ENCODE data around the gene ATP13A5.

Gene ATP13A5

DNA sequence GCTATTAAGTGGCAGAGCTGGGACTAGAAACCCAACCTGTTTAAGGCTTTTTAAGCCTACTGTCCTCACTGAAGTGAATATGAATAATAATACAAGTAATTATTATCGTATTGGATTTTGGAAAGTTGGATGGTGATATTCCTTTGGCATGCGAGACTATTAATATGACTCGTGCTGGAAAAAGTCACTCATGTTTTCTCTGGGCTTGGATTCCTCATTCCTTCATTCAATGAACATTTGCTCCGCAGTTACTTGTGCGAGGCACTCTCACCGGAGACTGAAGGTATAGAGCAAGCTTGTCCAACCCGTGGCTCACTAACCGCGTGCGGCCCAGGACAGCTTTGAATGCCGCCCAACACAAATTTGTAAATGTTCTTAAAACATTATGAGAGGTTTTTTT lies 136.8 kb downstream of the ATP13A5 start:
- Histone ChIP-seq H3K4me1 (ENCODE audit: control insufficient read depth, insufficient read depth, low read length) (peaks cover 5% of the 10 kb centered on the region), H3K36me3 (ENCODE audit: control insufficient read depth, insufficient read depth, low read length) (no peaks in the 10 kb centered on the region), H3K27me3 (ENCODE audit: control insufficient read depth, insufficient read depth, low read length) (peaks cover 16% of the 10 kb centered on the region), H3K9me3 (ENCODE audit: control insufficient read depth, low read length) (no peaks in the 10 kb centered on the region), H3K9ac (ENCODE audit: low read length) (no peak overlapping the region), H3K4me3 (ENCODE audit: low read length) (no peak overlapping the region)

GRCh38 chr3:193240850-193241706 lies 137.5 kb downstream of the ATP13A5 start, which contains the start of gene PLAAT1:
PLAAT1 (plus strand) TSS chr3:193241222; CDS start chr3:193255651, 14,429 bp downstream.
- peak within 1 kb of the TSS; percentile 22 for H3K9ac ChIP-seq (ENCODE audit: low read length)
- H3K4me1 ChIP-seq (ENCODE audit: control insufficient read depth, insufficient read depth, low read length), result peaks cover 5% of the 10 kb centered on the region
- H3K36me3 ChIP-seq (ENCODE audit: control insufficient read depth, insufficient read depth, low read length), result no peaks in the 10 kb centered on the region
- H3K4me3 ChIP-seq (ENCODE audit: low read length), result peak within 1 kb of the TSS; percentile 51
- H3K9me3 ChIP-seq (ENCODE audit: control insufficient read depth, low read length), result no peaks in the 10 kb centered on the region
- peaks cover 16% of the 10 kb centered on the region for H3K27me3 ChIP-seq (ENCODE audit: control insufficient read depth, insufficient read depth, low read length)

GRCh38 chr3:193240436-193240849 lies 138.1 kb downstream of the ATP13A5 start:
- Histone ChIP-seq H3K4me3 (ENCODE audit: low read length) (peak overlapping the region; percentile 51), H3K9me3 (ENCODE audit: control insufficient read depth, low read length) (no peaks in the 10 kb centered on the region), H3K27me3 (ENCODE audit: control insufficient read depth, insufficient read depth, low read length) (peaks cover 16% of the 10 kb centered on the region), H3K9ac (ENCODE audit: low read length) (peak overlapping the region; percentile 22), H3K4me1 (ENCODE audit: control insufficient read depth, insufficient read depth, low read length) (peaks cover 5% of the 10 kb centered on the region), H3K36me3 (ENCODE audit: control insufficient read depth, insufficient read depth, low read length) (no peaks in the 10 kb centered on the region)

DNA sequence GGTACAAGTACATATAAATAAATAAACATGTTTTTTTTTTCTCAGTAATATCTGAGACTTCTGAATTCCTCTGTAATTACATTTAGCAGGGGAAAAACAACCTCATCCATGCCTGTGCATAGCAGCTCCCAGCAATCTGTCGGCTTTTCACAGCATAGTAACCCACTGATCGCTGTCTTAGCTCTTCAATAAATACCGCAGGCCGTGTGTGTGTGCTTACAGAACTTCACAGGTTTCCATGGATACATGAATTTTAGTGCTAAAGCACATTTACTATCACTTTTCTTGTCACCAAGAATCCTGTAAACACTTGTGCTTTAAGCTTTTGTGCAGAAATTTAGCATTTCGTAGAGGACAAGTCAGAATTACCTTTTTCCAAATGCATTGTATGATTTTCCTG lies 141.5 kb downstream of the ATP13A5 start:
- H3K4me1 ChIP-seq (ENCODE audit: control insufficient read depth, insufficient read depth, low read length), result peaks cover 5% of the 10 kb centered on the region
- no peaks in the 10 kb centered on the region for H3K9me3 ChIP-seq (ENCODE audit: control insufficient read depth, low read length)
- H3K4me3 ChIP-seq (ENCODE audit: low read length), result no peak overlapping the region
- peaks cover 9% of the 10 kb centered on the region for H3K27me3 ChIP-seq (ENCODE audit: control insufficient read depth, insufficient read depth, low read length)
- H3K9ac ChIP-seq (ENCODE audit: low read length), result no peak overlapping the region
- H3K36me3 ChIP-seq (ENCODE audit: control insufficient read depth, insufficient read depth, low read length), result no peaks in the 10 kb centered on the region

DNA sequence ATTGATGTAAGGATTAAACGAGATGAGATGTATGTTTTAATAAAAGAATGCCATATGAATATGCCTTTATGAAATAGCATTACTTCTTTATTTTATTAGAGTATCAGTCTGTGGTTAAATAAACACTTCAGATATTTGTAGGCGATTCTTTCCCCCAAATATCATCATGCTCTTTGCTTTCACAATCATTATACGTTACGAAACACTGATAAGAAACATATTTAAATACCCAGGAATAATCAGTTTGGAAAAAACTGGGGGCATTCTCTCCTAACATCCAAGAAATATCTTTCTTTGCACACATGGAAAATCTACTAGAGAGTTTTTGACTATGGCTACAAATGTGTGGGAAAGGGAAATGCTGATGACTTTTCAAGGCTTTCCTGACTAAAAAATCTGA lies 142.0 kb downstream of the ATP13A5 start:
- Histone ChIP-seq H3K27me3 (ENCODE audit: control insufficient read depth, insufficient read depth, low read length) (peaks cover 5% of the 10 kb centered on the region), H3K36me3 (ENCODE audit: control insufficient read depth, insufficient read depth, low read length) (no peaks in the 10 kb centered on the region), H3K4me1 (ENCODE audit: control insufficient read depth, insufficient read depth, low read length) (peaks cover 4% of the 10 kb centered on the region), H3K9me3 (ENCODE audit: control insufficient read depth, low read length) (no peaks in the 10 kb centered on the region), H3K9ac (ENCODE audit: low read length) (no peak overlapping the region), H3K4me3 (ENCODE audit: low read length) (no peak overlapping the region)

DNA sequence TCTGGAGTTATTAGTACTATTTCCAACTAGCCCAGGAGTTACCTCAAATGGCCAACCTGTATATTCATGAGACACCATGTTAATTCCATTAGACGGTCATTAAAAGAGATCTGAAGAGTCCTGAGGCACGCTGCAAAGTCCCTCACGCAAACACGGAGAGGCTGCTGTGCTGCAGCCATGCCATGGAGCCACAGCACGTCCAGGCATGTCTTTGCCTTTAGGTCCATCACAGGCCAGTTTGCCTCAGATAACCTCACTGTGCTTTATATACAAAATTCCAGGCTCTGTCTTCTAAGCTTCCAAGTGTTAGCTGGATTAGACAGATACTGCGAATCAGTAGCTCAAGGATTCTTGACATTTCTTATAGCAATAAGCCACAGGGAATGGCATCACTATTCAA lies 147.4 kb downstream of the ATP13A5 start:
- Histone ChIP-seq H3K27me3 (ENCODE audit: control insufficient read depth, insufficient read depth, low read length) (no peaks in the 10 kb centered on the region), H3K36me3 (ENCODE audit: control insufficient read depth, insufficient read depth, low read length) (no peaks in the 10 kb centered on the region), H3K9ac (ENCODE audit: low read length) (no peak overlapping the region)

DNA sequence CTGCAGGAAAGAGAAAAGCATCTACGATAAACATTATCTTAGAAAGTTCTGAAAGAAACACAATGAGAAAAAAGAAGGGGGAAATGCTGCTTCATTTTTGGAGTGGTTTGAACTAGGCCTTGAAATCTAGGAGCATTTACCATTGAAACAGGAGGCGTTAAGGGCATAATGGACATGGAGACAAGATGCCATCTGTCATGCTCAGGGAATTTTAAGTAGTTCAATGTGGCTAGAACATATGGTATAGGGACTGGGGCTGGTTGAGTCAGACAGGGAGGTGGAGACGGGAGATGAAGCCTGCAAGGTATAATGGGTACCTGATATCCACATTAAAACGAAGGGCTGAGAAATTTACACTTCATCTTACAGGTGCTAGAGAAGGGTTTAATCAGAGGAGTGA lies 147.9 kb downstream of the ATP13A5 start:
- H3K27me3 ChIP-seq (ENCODE audit: control insufficient read depth, insufficient read depth, low read length), result no peaks in the 10 kb centered on the region
- no peak overlapping the region for H3K9ac ChIP-seq (ENCODE audit: low read length)
- H3K4me1 ChIP-seq (ENCODE audit: control insufficient read depth, insufficient read depth, low read length), result no peaks in the 10 kb centered on the region
- no peaks in the 10 kb centered on the region for H3K36me3 ChIP-seq (ENCODE audit: control insufficient read depth, insufficient read depth, low read length)
- H3K4me3 ChIP-seq (ENCODE audit: low read length), result no peak overlapping the region
- H3K9me3 ChIP-seq (ENCODE audit: control insufficient read depth, low read length), result no peaks in the 10 kb centered on the region

More for the DNA sequence above, 147.4 kb downstream of the ATP13A5 start:
- no peaks in the 10 kb centered on the region for H3K9me3 ChIP-seq (ENCODE audit: control insufficient read depth, low read length)
- no peaks in the 10 kb centered on the region for H3K4me1 ChIP-seq (ENCODE audit: control insufficient read depth, insufficient read depth, low read length)
- no peak overlapping the region for H3K4me3 ChIP-seq (ENCODE audit: low read length)

- Histone ChIP-seq H3K9me3 (ENCODE audit: control insufficient read depth, low read length) (no peaks in the 10 kb centered on the region), H3K9ac (ENCODE audit: low read length) (no peak overlapping the region), H3K27me3 (ENCODE audit: control insufficient read depth, insufficient read depth, low read length) (no peaks in the 10 kb centered on the region), H3K36me3 (ENCODE audit: control insufficient read depth, insufficient read depth, low read length) (no peaks in the 10 kb centered on the region), H3K4me1 (ENCODE audit: control insufficient read depth, insufficient read depth, low read length) (no peaks in the 10 kb centered on the region), H3K4me3 (ENCODE audit: low read length) (no peak overlapping the region)
Observed at GRCh38 chr3:193229851-193230420, 148.6 kb downstream of the ATP13A5 start.

DNA sequence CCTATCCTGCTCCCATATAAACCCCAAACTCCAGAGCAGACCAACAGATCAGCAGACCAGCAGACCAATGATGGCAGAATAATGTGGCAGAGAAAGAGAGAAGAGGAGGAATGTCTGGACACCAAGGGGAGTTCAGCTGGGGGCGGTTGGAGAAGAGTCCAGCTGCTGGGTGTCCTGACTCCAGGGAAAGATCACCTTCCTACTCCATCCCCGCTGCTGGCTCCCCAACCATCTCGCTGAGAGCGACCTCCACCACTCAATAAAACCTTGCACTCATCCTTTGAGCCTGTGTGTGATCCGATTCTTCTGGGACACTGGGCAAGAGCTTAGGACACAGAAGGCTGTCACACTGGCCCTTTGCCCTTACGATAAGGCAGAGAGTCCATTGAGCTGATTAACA lies 150.3 kb downstream of the ATP13A5 start:
- H3K4me3 ChIP-seq (ENCODE audit: low read length), result no peak overlapping the region
- H3K9me3 ChIP-seq (ENCODE audit: control insufficient read depth, low read length), result no peaks in the 10 kb centered on the region
- H3K4me1 ChIP-seq (ENCODE audit: control insufficient read depth, insufficient read depth, low read length), result no peaks in the 10 kb centered on the region
- H3K27me3 ChIP-seq (ENCODE audit: control insufficient read depth, insufficient read depth, low read length), result no peaks in the 10 kb centered on the region
- H3K9ac ChIP-seq (ENCODE audit: low read length), result no peak overlapping the region
- no peaks in the 10 kb centered on the region for H3K36me3 ChIP-seq (ENCODE audit: control insufficient read depth, insufficient read depth, low read length)

GRCh38 chr3:193225302-193226125 lies 153.0 kb downstream of the ATP13A5 start:
- no peaks in the 10 kb centered on the region for H3K4me1 ChIP-seq (ENCODE audit: control insufficient read depth, insufficient read depth, low read length)
- H3K27me3 ChIP-seq (ENCODE audit: control insufficient read depth, insufficient read depth, low read length), result no peaks in the 10 kb centered on the region
- no peaks in the 10 kb centered on the region for H3K9me3 ChIP-seq (ENCODE audit: control insufficient read depth, low read length)
- no peaks in the 10 kb centered on the region for H3K36me3 ChIP-seq (ENCODE audit: control insufficient read depth, insufficient read depth, low read length)
- no peak overlapping the region for H3K9ac ChIP-seq (ENCODE audit: low read length)
- no peak overlapping the region for H3K4me3 ChIP-seq (ENCODE audit: low read length)
